CD4-positive, alpha-beta memory T cell (primary cell): ENCODE measurements around the gene SCN8A. TPM values are rescaled to one million over a fixed set of nuclear protein-coding genes. Genes with fewer than 3 reads are reported as not detected.

ENCODE experiments used
- CTCF ChIA-PET: fragments of 350-600 bp; sonication (Branson Sonifier 250); formaldehyde crosslinking; loops from one replicate; lab custom pipeline; 2021; ENCODE audit warnings: inconsistent platforms; ENCODE audit not compliant: partially characterized antibody; lab: Charles Lee
- POLR2A ChIA-PET: fragments of 350-600 bp; sonication (Branson Sonifier 250); formaldehyde crosslinking; loops from one replicate; lab custom pipeline; 2021; ENCODE audit not compliant: partially characterized antibody; lab: Charles Lee
- DNase-seq, 5 donors: peaks; one replicate each; pipeline versions ENCODE4 v3.0.0 to v3.0.0-alpha.2; 2020 to 2022; ENCODE audit warnings: mixed read lengths in 1 of 5
- H3K27ac ChIP-seq: one replicate; pipeline ENCODE4 v1.7.0; 2013; ENCODE audit warnings: low read depth, low read length
- H3K27me3 ChIP-seq: 2 replicates; pipeline ENCODE4 v1.7.0; 2013; ENCODE audit warnings: mild to moderate bottlenecking, low read length, moderate library complexity; ENCODE audit not compliant: insufficient read depth
- H3K36me3 ChIP-seq: 2 replicates; pipeline ENCODE4 v1.7.0; 2013; ENCODE audit warnings: mild to moderate bottlenecking, low read length, moderate library complexity; ENCODE audit not compliant: insufficient read depth
- H3K4me1 ChIP-seq: 2 replicates; pipeline ENCODE4 v1.7.0; 2013; ENCODE audit warnings: mild to moderate bottlenecking, low read length, moderate library complexity; ENCODE audit not compliant: insufficient read depth
- H3K4me3 ChIP-seq, 2 donors: one replicate each; pipeline ENCODE4 v1.7.0; 2013; ENCODE audit warnings: low read length in 2 of 2, mild to moderate bottlenecking in 1 of 2
- H3K9me3 ChIP-seq, 2 donors: one replicate each; pipeline ENCODE4 v1.7.0; 2013; ENCODE audit warnings: low read length in 2 of 2, control low read depth in 1 of 2; ENCODE audit not compliant: control insufficient read depth in 1 of 2
- H3K27ac Mint-ChIP-seq, 7 donors: one replicate each; pipeline ENCODE4 v1.8.0; 2020 to 2021; ENCODE audit warnings: mixed read lengths in 7 of 7, mild to moderate bottlenecking in 6 of 7, inconsistent platforms in 3 of 7, moderate library complexity in 3 of 7
- H3K27me3 Mint-ChIP-seq, 2 donors: one replicate each; pipeline ENCODE4 v1.8.0; 2020 to 2021; ENCODE audit warnings: mixed read lengths in 2 of 2
- H3K36me3 Mint-ChIP-seq, 2 donors: one replicate each; pipeline ENCODE4 v1.8.0; 2020 to 2021; ENCODE audit warnings: mixed read lengths in 2 of 2, inconsistent platforms in 1 of 2, mild to moderate bottlenecking in 1 of 2
- H3K4me1 Mint-ChIP-seq, 4 donors: one replicate each; pipeline ENCODE4 v1.8.0; 2020 to 2021; ENCODE audit warnings: mixed read lengths in 4 of 4, mild to moderate bottlenecking in 1 of 4
- H3K4me3 Mint-ChIP-seq, 8 donors: one replicate each; pipeline ENCODE4 v1.8.0; 2020 to 2021; ENCODE audit warnings: mixed read lengths in 8 of 8, mild to moderate bottlenecking in 7 of 8, moderate library complexity in 6 of 8, inconsistent platforms in 3 of 8
- H3K9me3 Mint-ChIP-seq, 8 donors: one replicate each; pipeline ENCODE4 v1.8.0; 2020 to 2021; ENCODE audit warnings: mixed read lengths in 8 of 8, mild to moderate bottlenecking in 5 of 8, inconsistent platforms in 3 of 8, moderate library complexity in 1 of 8
- intact Hi-C: fragments of 100-400 bp; cut with micrococcal nuclease; formaldehyde crosslinking; loops from one replicate; pipeline ENCODE4 v1.15.1; 2023
- polyA plus RNA-seq, 2 donors: library from polyadenylated mRNA; unstranded; fragments of 300-500 nt; fragmentation: Illumina TruSeq; gene quantifications; one replicate each; pipeline ENCODE4 v1.2.3, GENCODE V29; 2021
- total RNA-seq, 2 experiments: library from RNA; stranded (reverse); gene quantifications; one replicate each; pipeline ENCODE4 v1.2.3, GENCODE V29; 2021

SCN8A gene
- total and polyA plus RNA-seq, 4 experiments from 2014 or later: 0.04 to 1.00 (median 0.24) TPM

DNA sequence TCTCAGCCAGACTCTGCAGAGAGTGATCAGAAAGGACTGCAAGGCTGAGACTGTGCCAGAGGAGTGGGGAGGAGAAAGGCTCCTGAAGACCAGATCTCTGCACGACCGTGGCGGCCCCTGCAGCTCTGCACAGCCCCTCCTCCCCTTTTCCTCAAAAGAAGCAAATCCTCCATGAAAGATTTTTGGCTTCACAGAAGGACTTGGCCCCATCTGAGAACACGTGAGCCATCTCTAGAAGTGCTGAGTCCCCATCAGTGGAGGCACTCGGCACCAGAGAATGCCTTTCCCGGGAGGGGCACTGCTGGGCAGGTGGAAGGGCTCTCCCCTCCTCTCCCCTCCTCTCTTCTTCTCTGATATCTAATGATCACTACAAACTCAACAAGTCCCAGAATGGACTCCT, 250.7 kb downstream of the SCN8A start:
- Histone ChIP-seq H3K36me3 (no peaks in the 10 kb centered on the region), H3K9me3 (no peaks in the 10 kb centered on the region), H3K4me3 (no peak overlapping the region), H3K27me3 (peaks cover 19% of the 10 kb centered on the region), H3K27ac (no peak overlapping the region), H3K4me1 (peaks cover 3% of the 10 kb centered on the region)
- POLR2A ChIA-PET: no interaction called here
- Mint-ChIP-seq H3K36me3 (no peaks in the 10 kb centered on the region), H3K9me3 (no peaks in the 10 kb centered on the region), H3K4me3 (no peak overlapping the region), H3K27me3 (peaks cover 42 to 60% of the 10 kb centered on the region in 2 donors), H3K27ac (no peak overlapping the region), H3K4me1 (peaks cover 4 to 11% (median 7%) of the 10 kb centered on the region in 4 donors)
- intact Hi-C loops: no loop called here
- no peak for DNase-seq
- CTCF ChIA-PET: no interaction called here

DNA sequence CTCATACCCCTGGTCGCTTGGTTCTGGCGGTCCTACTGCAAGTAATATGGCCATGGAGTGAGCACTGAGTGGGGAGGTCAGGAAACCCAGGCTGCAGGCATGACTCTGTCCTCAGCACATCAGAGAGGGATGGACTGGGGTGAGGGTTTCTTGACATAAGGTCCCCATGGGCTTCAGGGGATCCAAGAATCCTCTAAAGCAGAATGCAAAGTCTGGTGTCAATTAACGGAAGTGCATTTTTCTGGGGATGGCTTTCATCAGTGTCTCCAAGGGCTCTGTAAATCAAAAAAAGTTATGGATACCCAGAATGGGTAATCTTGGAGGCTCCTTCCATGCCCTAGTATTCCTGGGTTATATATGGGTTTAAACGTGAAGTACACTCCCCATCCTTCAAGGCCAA, 253.8 kb downstream of the SCN8A start:
- Histone ChIP-seq H3K4me1 (peaks cover 11% of the 10 kb centered on the region), H3K27ac (no peak overlapping the region), H3K27me3 (peaks cover 29% of the 10 kb centered on the region), H3K36me3 (no peaks in the 10 kb centered on the region), H3K4me3 (no peak overlapping the region), H3K9me3 (no peaks in the 10 kb centered on the region)
- H3K27ac Mint-ChIP-seq: no peak overlapping the region
- CTCF ChIA-PET: no interaction called here
- no peaks in the 10 kb centered on the region for H3K36me3 Mint-ChIP-seq
- intact Hi-C loops: no loop called here
- H3K27me3 Mint-ChIP-seq: peaks cover 34 to 44% of the 10 kb centered on the region in 2 donors
- no peak for DNase-seq
- peaks cover 5 to 20% (median 10%) of the 10 kb centered on the region in 4 donors for H3K4me1 Mint-ChIP-seq
- no peaks in the 10 kb centered on the region for H3K9me3 Mint-ChIP-seq
- no peak overlapping the region for H3K4me3 Mint-ChIP-seq
- POLR2A ChIA-PET: no interaction called here

DNA sequence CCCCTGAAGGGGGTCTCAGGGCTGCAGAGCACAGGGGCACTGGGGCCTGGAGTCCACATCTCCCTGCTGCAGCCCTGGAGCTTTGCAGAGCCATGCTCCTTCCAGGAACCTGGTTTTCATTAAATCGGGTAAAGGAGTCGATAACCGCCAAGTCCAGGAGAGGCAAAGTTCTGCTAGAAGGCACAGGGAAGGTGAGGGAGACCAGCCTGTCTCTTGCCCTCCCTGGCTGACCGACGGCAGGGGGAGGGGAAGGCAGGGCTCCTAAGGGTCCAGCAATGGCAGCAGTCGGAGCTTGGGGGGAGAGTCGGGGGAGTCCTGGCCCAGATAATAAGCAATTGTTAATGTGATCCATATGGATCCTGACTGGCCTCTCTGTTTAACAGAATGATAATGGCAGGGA, 254.4 kb downstream of the SCN8A start:
- H3K27ac ChIP-seq: no peak overlapping the region
- Mint-ChIP-seq H3K27me3 (peaks cover 36 to 41% of the 10 kb centered on the region in 2 donors), H3K9me3 (no peaks in the 10 kb centered on the region), H3K4me1 (peaks cover 5 to 25% (median 10%) of the 10 kb centered on the region in 4 donors), H3K36me3 (no peaks in the 10 kb centered on the region), H3K4me3 (no peak overlapping the region), H3K27ac (no peak overlapping the region)
- DNase-seq: no peak
- H3K36me3 ChIP-seq: no peaks in the 10 kb centered on the region
- POLR2A ChIA-PET: no interaction called here
- H3K9me3 ChIP-seq: no peaks in the 10 kb centered on the region
- peaks cover 11% of the 10 kb centered on the region for H3K4me1 ChIP-seq
- peaks cover 29% of the 10 kb centered on the region for H3K27me3 ChIP-seq
- CTCF ChIA-PET: no interaction called here
- intact Hi-C loops: no loop called here
- no peak overlapping the region for H3K4me3 ChIP-seq

DNA sequence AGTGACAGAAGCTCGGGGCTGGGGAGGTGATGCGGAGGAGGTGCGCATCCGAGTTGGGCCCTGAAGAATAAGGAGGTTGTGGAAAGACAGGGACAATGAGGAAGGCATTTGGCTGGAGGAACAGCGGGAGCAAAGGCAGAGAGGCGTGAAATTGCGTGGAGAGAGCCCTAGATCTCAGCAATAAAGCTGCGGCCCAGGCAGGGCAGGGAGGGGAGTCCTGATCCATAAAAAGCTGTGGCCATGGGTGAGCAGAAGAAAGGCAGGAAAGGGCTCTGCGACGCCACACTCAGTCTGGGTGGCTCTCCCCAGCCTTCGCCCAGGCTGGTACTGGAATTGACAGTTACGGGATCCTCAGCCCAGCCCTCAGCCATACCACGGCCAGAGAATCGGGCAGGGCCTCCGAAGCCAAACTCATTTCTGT, 255.2 kb downstream of the SCN8A start:
- no peak overlapping the region for H3K4me3 ChIP-seq
- H3K4me3 Mint-ChIP-seq: peak overlapping the region; percentile 55 to 87 (median 74)
- peaks cover 5 to 33% (median 16%) of the 10 kb centered on the region in 4 donors for H3K4me1 Mint-ChIP-seq
- H3K36me3 Mint-ChIP-seq: no peaks in the 10 kb centered on the region
- H3K9me3 ChIP-seq: no peaks in the 10 kb centered on the region
- ChIA-PET POLR2A (no interaction called here), CTCF (no interaction called here)
- H3K4me1 ChIP-seq: peaks cover 11% of the 10 kb centered on the region
- H3K27ac Mint-ChIP-seq: peak overlapping the region in 1 of 7 donors; percentile 48
- no peak overlapping the region for H3K27ac ChIP-seq
- H3K27me3 Mint-ChIP-seq: peaks cover 36 to 41% of the 10 kb centered on the region in 2 donors
- no peaks in the 10 kb centered on the region for H3K36me3 ChIP-seq
- H3K9me3 Mint-ChIP-seq: peaks cover 0 to 2% (median 0%) of the 10 kb centered on the region in 8 donors
- peaks cover 29% of the 10 kb centered on the region for H3K27me3 ChIP-seq
- intact Hi-C loops: no loop called here
- DNase-seq: no peak

DNA sequence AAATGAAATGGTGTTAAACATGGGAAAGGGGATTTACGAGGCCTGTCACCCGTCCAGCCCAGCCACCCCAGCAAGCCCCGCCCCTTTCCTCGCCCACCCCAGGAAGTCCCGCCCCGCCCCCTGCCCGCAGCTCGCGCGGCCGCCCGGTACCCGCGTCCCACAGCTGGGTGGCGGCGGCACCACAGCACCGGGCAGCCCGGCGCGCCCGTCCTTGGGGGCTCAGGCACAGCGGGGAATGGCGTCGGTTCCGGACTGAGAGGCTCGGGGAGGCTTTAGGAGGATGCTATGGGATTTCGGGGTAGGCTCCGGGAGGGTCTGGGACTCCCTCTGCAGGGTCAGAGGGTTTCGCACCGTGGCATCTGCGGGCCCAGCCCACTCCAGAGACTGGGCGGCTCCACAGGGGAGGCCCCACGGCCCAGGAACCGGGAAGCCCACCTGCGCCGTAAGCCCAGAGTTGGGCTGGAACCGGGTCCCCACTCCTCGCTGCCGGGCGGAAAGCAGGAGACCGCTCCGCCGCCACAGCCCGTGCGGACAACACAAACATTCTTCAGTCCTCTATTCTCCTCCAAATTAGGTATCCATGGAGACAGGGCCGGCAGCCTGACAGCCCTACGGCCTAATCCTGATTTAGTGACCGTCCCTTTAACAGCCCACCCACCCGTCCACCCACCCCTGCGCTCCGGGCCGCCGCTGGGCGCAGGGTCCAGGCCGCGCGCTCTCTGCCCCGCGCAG, 256.0 kb downstream of the SCN8A start:
- peaks cover 7 to 41% (median 19%) of the 10 kb centered on the region in 4 donors for H3K4me1 Mint-ChIP-seq
- peaks cover 29% of the 10 kb centered on the region for H3K27me3 ChIP-seq
- H3K36me3 Mint-ChIP-seq: no peaks in the 10 kb centered on the region

DNA sequence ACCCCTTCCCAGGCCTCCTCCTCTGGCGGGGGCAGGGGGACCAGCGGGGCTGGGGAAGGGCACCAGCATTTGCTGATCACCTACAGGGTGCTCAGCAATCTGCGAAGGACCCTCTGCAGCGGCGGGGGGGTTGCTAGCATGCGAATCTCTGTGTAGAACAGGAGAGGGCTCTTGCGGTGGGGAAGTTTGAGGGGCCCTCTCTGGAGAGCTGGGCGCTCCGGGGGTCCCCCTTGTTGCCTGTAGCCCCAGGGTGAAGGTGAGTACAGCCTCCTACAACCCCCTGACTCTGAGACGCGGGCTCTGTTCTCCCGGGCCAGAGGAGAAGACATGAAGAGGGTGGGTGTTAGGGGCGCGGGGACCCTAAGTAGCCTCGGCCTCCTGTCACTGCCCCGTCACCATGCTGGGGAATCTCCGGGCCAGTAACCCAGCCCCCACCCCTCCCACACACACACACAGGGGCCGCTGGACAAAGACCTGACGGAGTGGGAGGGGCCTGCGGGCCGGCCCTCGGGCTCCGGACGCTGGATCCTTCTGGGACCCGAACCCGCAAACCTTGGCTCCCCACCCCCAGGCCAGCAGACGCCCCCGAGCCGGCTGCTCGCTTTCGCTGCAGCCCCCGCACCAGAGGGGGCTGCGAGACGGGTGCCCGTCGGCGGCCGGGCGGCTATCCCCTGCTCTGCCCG, 256.8 kb downstream of the SCN8A start:
- H3K4me3 Mint-ChIP-seq: peak overlapping the region; percentile 12 to 79 (median 56)
- H3K4me3 ChIP-seq: no peak overlapping the region

More for the DNA sequence above, 256.0 kb downstream of the SCN8A start:
- H3K36me3 ChIP-seq: no peaks in the 10 kb centered on the region
- H3K27ac ChIP-seq: no peak overlapping the region
- H3K4me3 ChIP-seq: peak overlapping the region in 1 of 2 donors; percentile 27
- ChIA-PET CTCF (no interaction called here), POLR2A (no interaction called here)
- intact Hi-C loops: no loop called here
- H3K9me3 Mint-ChIP-seq: peaks cover 0 to 2% (median 0%) of the 10 kb centered on the region in 8 donors
- H3K9me3 ChIP-seq: no peaks in the 10 kb centered on the region
- H3K4me1 ChIP-seq: peaks cover 11% of the 10 kb centered on the region
- H3K4me3 Mint-ChIP-seq: peak overlapping the region; percentile 72 to 89 (median 84)
- H3K27me3 Mint-ChIP-seq: peaks cover 29 to 39% of the 10 kb centered on the region in 2 donors
- peak in 2 of 5 donors; percentile 20 to 23 for DNase-seq
- H3K27ac Mint-ChIP-seq: peak overlapping the region in 2 of 7 donors; percentile 68 to 73

DNA sequence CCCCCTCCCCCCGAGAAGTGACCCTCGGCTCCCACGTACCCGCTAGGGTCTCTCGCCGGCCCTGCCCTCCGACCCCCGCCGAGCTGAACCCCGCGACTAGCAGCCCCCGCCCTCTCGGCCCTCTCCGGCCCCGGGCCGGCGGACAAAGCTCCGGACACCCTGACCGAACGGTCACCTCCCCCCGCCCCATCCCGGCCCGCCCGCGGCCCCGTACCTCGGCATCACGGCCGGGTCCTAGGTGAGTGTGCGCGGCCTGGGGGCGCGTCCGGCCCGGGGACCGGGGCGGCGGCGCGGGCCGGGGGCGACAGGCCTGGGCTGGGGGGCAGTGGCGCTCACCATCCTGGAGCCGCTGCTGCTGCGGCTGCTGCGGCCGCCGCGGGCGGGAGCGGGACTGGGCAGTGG, 257.3 kb downstream of the SCN8A start, which contains the start of gene FIGNL2:
Gene FIGNL2, minus strand, starts transcription at position 393 of the 402 bp plus-strand sequence. CDS start 26,305 bp downstream, outside the sequence.
- no peaks in the 10 kb centered on the region for H3K9me3 ChIP-seq
- H3K4me1 ChIP-seq: peaks cover 11% of the 10 kb centered on the region
- H3K27me3 Mint-ChIP-seq: peaks cover 33% of the 10 kb centered on the region in 2 donors
- no peak for DNase-seq
- no peak within 1 kb of the TSS for H3K27ac ChIP-seq
- H3K4me3 ChIP-seq: no peak within 1 kb of the TSS
- H3K4me3 Mint-ChIP-seq: peak within 1 kb of the TSS; percentile 12 to 79 (median 58)
- H3K36me3 Mint-ChIP-seq: no peaks in the 10 kb centered on the region
- H3K36me3 ChIP-seq: no peaks in the 10 kb centered on the region
- intact Hi-C loops: no loop called here
- no peak within 1 kb of the TSS for H3K27ac Mint-ChIP-seq
- H3K27me3 ChIP-seq: peaks cover 29% of the 10 kb centered on the region
- H3K4me1 Mint-ChIP-seq: peaks cover 7 to 46% (median 21%) of the 10 kb centered on the region in 4 donors
- peaks cover 0 to 2% (median 0%) of the 10 kb centered on the region in 8 donors for H3K9me3 Mint-ChIP-seq
- CTCF ChIA-PET: no interaction called here
- POLR2A ChIA-PET: no interaction called here

More for the DNA sequence above, 256.8 kb downstream of the SCN8A start:
- CTCF ChIA-PET: no interaction called here
- POLR2A ChIA-PET: no interaction called here
- intact Hi-C loops: no loop called here
- Histone ChIP-seq H3K27ac (no peak overlapping the region), H3K36me3 (no peaks in the 10 kb centered on the region), H3K9me3 (no peaks in the 10 kb centered on the region), H3K4me1 (peaks cover 11% of the 10 kb centered on the region), H3K27me3 (peaks cover 29% of the 10 kb centered on the region)
- peaks cover 28 to 35% of the 10 kb centered on the region in 2 donors for H3K27me3 Mint-ChIP-seq
- DNase-seq: no peak
- no peaks in the 10 kb centered on the region for H3K36me3 Mint-ChIP-seq
- peaks cover 0 to 2% (median 0%) of the 10 kb centered on the region in 8 donors for H3K9me3 Mint-ChIP-seq
- H3K27ac Mint-ChIP-seq: no peak overlapping the region
- peaks cover 7 to 46% (median 21%) of the 10 kb centered on the region in 4 donors for H3K4me1 Mint-ChIP-seq
